ENCODE measurements around the gene TMEM270.

The TMEM270 gene

GRCh38 chr7:73856941-73857340 is 4.0 kb upstream of the TMEM270 start:
- peaks cover 0 to 4% (median 0%) of the 10 kb centered on the region in 5 experiments for H3K9me3 ChIP-seq (ENCODE audit: control extremely low read depth in 1 of 5, control insufficient read depth in 4 of 5, insufficient read depth in 2 of 5, low read depth in 1 of 5, low read length in 4 of 5)
- H3K27me3 ChIP-seq (replicated peaks in 2 of 5; ENCODE audit: control insufficient read depth in 4 of 5, insufficient read depth in 5 of 5, low read length in 4 of 5), result peaks cover 0 to 21% (median 9%) of the 10 kb centered on the region in 5 experiments
- DNase-seq, result no peak
- H3K4me3 ChIP-seq (ENCODE audit: control insufficient read depth in 1 of 7, extremely low read depth in 1 of 7, insufficient read depth in 4 of 7, low read depth in 2 of 7, low read length in 6 of 7), result no peak overlapping the region
- 80% methylated on average over 3 of the region's 3 CpGs for WGBS (ENCODE audit: insufficient coverage)
- ChIA-PET CTCF (interaction anchor here (0.8 to 2.2 kb wide), 10 partner anchors 18 to 231 kb away, joined by 3 to 16 read pairs (median 4); no protein-coding TSS in a partner anchor), POLR2A (no interaction called here)
- peaks cover 0 to 7% (median 5%) of the 10 kb centered on the region in 4 experiments for H3K4me1 ChIP-seq (ENCODE audit: control extremely low read depth in 1 of 4, control insufficient read depth in 4 of 4, insufficient read depth in 4 of 4, low read length in 3 of 4)
- H3K36me3 ChIP-seq (ENCODE audit: control insufficient read depth in 4 of 4, insufficient read depth in 4 of 4, low read length in 3 of 4), result no peaks in the 10 kb centered on the region
- H3K27ac ChIP-seq (ENCODE audit: insufficient read depth in 1 of 2, low read depth in 1 of 2, low read length in 2 of 2, poor library complexity in 1 of 2, severe bottlenecking in 2 of 2), result no peak overlapping the region

DNA sequence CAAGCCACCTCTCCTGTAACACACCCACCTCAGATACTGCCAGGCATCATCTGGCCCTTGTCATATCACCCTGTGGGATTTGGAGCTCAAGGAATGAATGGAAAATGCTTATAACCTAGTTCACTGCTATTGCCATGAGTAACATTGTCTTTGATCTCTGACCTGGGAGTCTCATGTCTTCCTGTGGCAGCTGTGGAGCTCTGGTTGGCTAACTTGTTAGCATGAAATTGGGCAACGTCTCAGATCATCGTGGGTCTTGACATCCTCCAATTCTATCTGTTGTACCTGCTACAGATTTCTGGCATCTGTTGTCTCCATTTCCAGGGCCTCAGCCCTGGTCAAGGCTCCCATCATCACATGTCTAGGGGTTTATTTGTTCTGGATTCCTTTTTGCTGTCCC is 2.2 kb upstream of the TMEM270 start:
- ChIA-PET POLR2A (interaction anchor here (0.6 kb wide), 1 partner anchor 168 kb away, joined by 7 read pairs; no protein-coding TSS in a partner anchor), CTCF (interaction anchor here (1.2 kb wide), 1 partner anchor 29 kb away, joined by 4 read pairs; no protein-coding TSS in a partner anchor)
- DNase-seq, result no peak
- Histone ChIP-seq H3K9me3 (ENCODE audit: control extremely low read depth in 1 of 5, control insufficient read depth in 4 of 5, insufficient read depth in 2 of 5, low read depth in 1 of 5, low read length in 4 of 5) (peaks cover 0 to 4% (median 0%) of the 10 kb centered on the region in 5 experiments), H3K27ac (ENCODE audit: insufficient read depth in 1 of 2, low read depth in 1 of 2, low read length in 2 of 2, poor library complexity in 1 of 2, severe bottlenecking in 2 of 2) (no peak overlapping the region), H3K4me3 (ENCODE audit: control insufficient read depth in 1 of 7, extremely low read depth in 1 of 7, insufficient read depth in 4 of 7, low read depth in 2 of 7, low read length in 6 of 7) (no peak overlapping the region), H3K4me1 (ENCODE audit: control extremely low read depth in 1 of 4, control insufficient read depth in 4 of 4, insufficient read depth in 4 of 4, low read length in 3 of 4) (peaks cover 0 to 7% (median 5%) of the 10 kb centered on the region in 4 experiments), H3K36me3 (ENCODE audit: control insufficient read depth in 4 of 4, insufficient read depth in 4 of 4, low read length in 3 of 4) (no peaks in the 10 kb centered on the region), H3K27me3 (replicated peaks in 2 of 5; ENCODE audit: control insufficient read depth in 4 of 5, insufficient read depth in 5 of 5, low read length in 4 of 5) (peaks cover 0 to 21% (median 9%) of the 10 kb centered on the region in 5 experiments)
- WGBS (ENCODE audit: insufficient coverage), result 100% methylated on average over 2 of the region's 2 CpGs

DNA sequence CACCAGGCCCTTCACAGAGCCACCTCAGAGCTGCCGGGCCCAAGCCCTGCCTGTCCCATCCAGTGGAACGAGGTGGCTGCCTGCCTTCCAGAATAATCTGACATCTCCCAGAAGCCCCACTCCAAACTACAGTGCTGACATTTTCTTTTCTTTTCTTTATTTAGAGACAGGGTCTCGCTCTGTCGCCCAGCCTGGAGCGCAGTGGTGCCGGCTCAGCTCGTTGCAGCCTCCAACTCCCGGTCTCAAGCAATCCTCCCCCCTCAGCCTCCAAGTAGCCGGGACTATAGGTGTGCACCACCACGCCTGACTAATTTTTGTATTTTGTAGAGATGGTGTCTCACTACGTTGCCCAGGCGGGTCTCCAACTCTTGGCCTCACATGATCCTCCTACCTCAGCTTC is 346 bp downstream of the TMEM270 start:
- no peaks in the 10 kb centered on the region for H3K36me3 ChIP-seq (ENCODE audit: control insufficient read depth in 4 of 4, insufficient read depth in 4 of 4, low read length in 3 of 4)
- WGBS (ENCODE audit: insufficient coverage), result 94% methylated on average over 6 of the region's 12 CpGs
- no peak for DNase-seq
- H3K27me3 ChIP-seq (replicated peaks in 2 of 5; ENCODE audit: control insufficient read depth in 4 of 5, insufficient read depth in 5 of 5, low read length in 4 of 5), result peaks cover 0 to 7% (median 3%) of the 10 kb centered on the region in 5 experiments
- ChIA-PET CTCF (interaction anchor here (3.4 to 5.1 kb wide), 2 partner anchors 117 to 165 kb away, joined by 21 to 34 read pairs; no protein-coding TSS in a partner anchor), POLR2A (no interaction called here)
- H3K27ac ChIP-seq (ENCODE audit: insufficient read depth in 1 of 2, low read depth in 1 of 2, low read length in 2 of 2, poor library complexity in 1 of 2, severe bottlenecking in 2 of 2), result no peak overlapping the region
- H3K9me3 ChIP-seq (ENCODE audit: control extremely low read depth in 1 of 5, control insufficient read depth in 4 of 5, insufficient read depth in 2 of 5, low read depth in 1 of 5, low read length in 4 of 5), result peaks cover 0 to 4% (median 0%) of the 10 kb centered on the region in 5 experiments
- H3K4me1 ChIP-seq (ENCODE audit: control extremely low read depth in 1 of 4, control insufficient read depth in 4 of 4, insufficient read depth in 4 of 4, low read length in 3 of 4), result no peaks in the 10 kb centered on the region
- H3K4me3 ChIP-seq (ENCODE audit: control insufficient read depth in 1 of 7, extremely low read depth in 1 of 7, insufficient read depth in 4 of 7, low read depth in 2 of 7, low read length in 6 of 7), result no peak overlapping the region

DNA sequence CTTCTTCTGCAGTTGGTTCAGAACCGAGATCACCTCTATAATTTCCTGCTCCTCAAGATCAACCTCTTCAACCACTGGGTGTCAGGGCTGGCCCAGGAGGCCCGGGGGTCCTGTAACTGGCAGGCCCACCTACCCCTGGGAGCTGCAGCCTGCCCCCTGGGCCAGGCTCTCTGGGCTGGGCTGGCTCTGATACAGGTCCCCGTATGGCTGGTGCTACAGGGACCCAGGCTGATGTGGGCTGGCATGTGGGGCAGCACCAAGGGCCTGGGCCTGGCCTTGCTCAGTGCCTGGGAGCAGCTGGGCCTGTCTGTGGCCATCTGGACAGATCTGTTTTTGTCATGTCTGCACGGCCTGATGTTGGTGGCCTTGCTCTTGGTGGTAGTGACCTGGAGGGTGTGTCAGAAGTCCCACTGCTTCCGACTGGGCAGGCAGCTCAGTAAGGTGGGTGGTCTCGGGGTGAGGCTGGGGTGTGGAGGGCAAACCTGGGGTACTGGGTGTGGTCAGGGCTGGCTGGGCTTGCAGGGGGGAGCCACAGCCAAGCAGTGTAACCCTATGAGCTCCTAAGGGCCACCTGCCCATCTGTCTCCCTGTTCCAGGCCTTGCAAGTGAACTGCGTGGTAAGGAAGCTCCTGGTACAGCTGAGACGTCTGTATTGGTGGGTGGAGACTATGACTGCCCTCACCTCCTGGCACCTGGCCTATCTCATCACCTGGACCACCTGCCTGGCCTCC is 4.2 kb downstream of the TMEM270 start:
- Histone ChIP-seq H3K9me3 (ENCODE audit: control extremely low read depth in 1 of 5, control insufficient read depth in 4 of 5, insufficient read depth in 2 of 5, low read depth in 1 of 5, low read length in 4 of 5) (no peaks in the 10 kb centered on the region), H3K4me1 (ENCODE audit: control extremely low read depth in 1 of 4, control insufficient read depth in 4 of 4, insufficient read depth in 4 of 4, low read length in 3 of 4) (no peaks in the 10 kb centered on the region), H3K27me3 (replicated peaks in 2 of 5; ENCODE audit: control insufficient read depth in 4 of 5, insufficient read depth in 5 of 5, low read length in 4 of 5) (no peaks in the 10 kb centered on the region), H3K27ac (ENCODE audit: insufficient read depth in 1 of 2, low read depth in 1 of 2, low read length in 2 of 2, poor library complexity in 1 of 2, severe bottlenecking in 2 of 2) (no peak overlapping the region), H3K4me3 (ENCODE audit: control insufficient read depth in 1 of 7, extremely low read depth in 1 of 7, insufficient read depth in 4 of 7, low read depth in 2 of 7, low read length in 6 of 7) (no peak overlapping the region), H3K36me3 (ENCODE audit: control insufficient read depth in 4 of 4, insufficient read depth in 4 of 4, low read length in 3 of 4) (no peaks in the 10 kb centered on the region)
- 91% methylated on average over 6 of the region's 8 CpGs for WGBS (ENCODE audit: insufficient coverage)
- ChIA-PET POLR2A (interaction anchor here (0.7 kb wide), 1 partner anchor 148 kb away, joined by 3 read pairs; no protein-coding TSS in a partner anchor), CTCF (interaction anchor here (0.6 to 5.1 kb wide), 19 partner anchors 9 to 536 kb away, joined by 3 to 34 read pairs (median 4); partner anchors contain the start of gene ELN)
- no peak for DNase-seq

- DNase-seq, result peak; percentile 64 to 79 (median 70)
- no peaks in the 10 kb centered on the region for H3K9me3 ChIP-seq (ENCODE audit: control extremely low read depth in 1 of 5, control insufficient read depth in 4 of 5, insufficient read depth in 2 of 5, low read depth in 1 of 5, low read length in 4 of 5)
- H3K27ac ChIP-seq (ENCODE audit: insufficient read depth in 1 of 2, low read depth in 1 of 2, low read length in 2 of 2, poor library complexity in 1 of 2, severe bottlenecking in 2 of 2), result no peak overlapping the region
- 96% methylated on average over 5 of the region's 6 CpGs for WGBS (ENCODE audit: insufficient coverage)
- CTCF ChIA-PET, result interaction anchor here (0.6 to 5.1 kb wide), 14 partner anchors 12 to 535 kb away, joined by 3 to 34 read pairs (median 4); partner anchors contain the start of gene ELN
- H3K27me3 ChIP-seq (replicated peaks in 2 of 5; ENCODE audit: control insufficient read depth in 4 of 5, insufficient read depth in 5 of 5, low read length in 4 of 5), result no peaks in the 10 kb centered on the region
- POLR2A ChIA-PET, result no interaction called here
- H3K36me3 ChIP-seq (ENCODE audit: control insufficient read depth in 4 of 4, insufficient read depth in 4 of 4, low read length in 3 of 4), result no peaks in the 10 kb centered on the region
- H3K4me1 ChIP-seq (ENCODE audit: control extremely low read depth in 1 of 4, control insufficient read depth in 4 of 4, insufficient read depth in 4 of 4, low read length in 3 of 4), result no peaks in the 10 kb centered on the region
- H3K4me3 ChIP-seq (ENCODE audit: control insufficient read depth in 1 of 7, extremely low read depth in 1 of 7, insufficient read depth in 4 of 7, low read depth in 2 of 7, low read length in 6 of 7), result no peak overlapping the region
These were observed 4.9 kb downstream of the TMEM270 start for GRCh38 chr7:73865738-73866445.

DNA sequence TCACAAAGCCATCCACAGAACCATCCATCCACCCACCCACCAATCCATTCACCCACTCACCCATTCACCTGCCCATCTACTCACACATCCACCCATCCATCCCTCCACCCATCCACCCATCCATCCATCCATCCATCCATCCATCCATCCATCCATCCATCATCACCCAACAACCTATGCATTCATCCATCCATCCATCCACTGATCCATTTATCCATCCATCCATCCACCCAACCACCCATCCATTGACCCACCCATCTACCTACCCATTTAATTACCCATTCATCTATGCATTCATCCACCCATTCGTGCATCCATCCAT is 5.4 kb downstream of the TMEM270 start:
- DNase-seq, result no peak
- ChIA-PET CTCF (interaction anchor here (1.1 to 3.7 kb wide), 3 partner anchors 160 to 535 kb away, joined by 3 to 22 read pairs (median 15); partner anchors contain the start of gene ELN), POLR2A (no interaction called here)
- Histone ChIP-seq H3K27ac (ENCODE audit: insufficient read depth in 1 of 2, low read depth in 1 of 2, low read length in 2 of 2, poor library complexity in 1 of 2, severe bottlenecking in 2 of 2) (no peak overlapping the region), H3K9me3 (ENCODE audit: control extremely low read depth in 1 of 5, control insufficient read depth in 4 of 5, insufficient read depth in 2 of 5, low read depth in 1 of 5, low read length in 4 of 5) (no peaks in the 10 kb centered on the region), H3K27me3 (replicated peaks in 2 of 5; ENCODE audit: control insufficient read depth in 4 of 5, insufficient read depth in 5 of 5, low read length in 4 of 5) (no peaks in the 10 kb centered on the region), H3K4me1 (ENCODE audit: control extremely low read depth in 1 of 4, control insufficient read depth in 4 of 4, insufficient read depth in 4 of 4, low read length in 3 of 4) (no peaks in the 10 kb centered on the region), H3K36me3 (ENCODE audit: control insufficient read depth in 4 of 4, insufficient read depth in 4 of 4, low read length in 3 of 4) (no peaks in the 10 kb centered on the region), H3K4me3 (ENCODE audit: control insufficient read depth in 1 of 7, extremely low read depth in 1 of 7, insufficient read depth in 4 of 7, low read depth in 2 of 7, low read length in 6 of 7) (no peak overlapping the region)
- 88% methylated on average over 1 of the region's 1 CpG for whole genome bisulfite sequencing (ENCODE audit: insufficient coverage)
